COLO829 (cell line): Measurements from ENCODE around the gene LNPEP.
A peak's percentile ranks its signal among the peaks of the same experiment; 100 is the strongest.

ENCODE experiments used
- DNase-seq: peaks from one replicate; pipeline ENCODE4 v3.0.0; 2012; ENCODE audit warnings: low spot score

Gene LNPEP

DNA sequence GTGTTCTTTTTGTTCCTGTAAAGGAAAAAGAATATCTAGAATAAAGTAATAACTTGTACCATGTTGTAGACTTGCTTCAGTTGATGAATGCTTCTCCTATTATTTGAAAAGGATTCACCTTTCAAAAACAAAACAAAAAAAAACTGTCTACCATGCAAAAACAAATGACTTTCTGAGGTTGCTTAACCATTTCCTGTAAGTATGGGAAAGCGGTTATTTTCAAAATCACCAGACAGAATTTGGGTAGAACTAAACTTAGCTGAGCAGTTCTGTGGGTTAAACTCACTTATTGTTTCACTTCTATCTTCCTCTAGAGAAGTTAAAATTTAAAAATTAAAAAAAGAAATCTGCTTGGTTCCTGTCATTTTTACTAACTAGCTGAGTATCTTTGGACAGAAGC is 25.2 kb downstream of the LNPEP start:
- DNase-seq: no peak

DNA sequence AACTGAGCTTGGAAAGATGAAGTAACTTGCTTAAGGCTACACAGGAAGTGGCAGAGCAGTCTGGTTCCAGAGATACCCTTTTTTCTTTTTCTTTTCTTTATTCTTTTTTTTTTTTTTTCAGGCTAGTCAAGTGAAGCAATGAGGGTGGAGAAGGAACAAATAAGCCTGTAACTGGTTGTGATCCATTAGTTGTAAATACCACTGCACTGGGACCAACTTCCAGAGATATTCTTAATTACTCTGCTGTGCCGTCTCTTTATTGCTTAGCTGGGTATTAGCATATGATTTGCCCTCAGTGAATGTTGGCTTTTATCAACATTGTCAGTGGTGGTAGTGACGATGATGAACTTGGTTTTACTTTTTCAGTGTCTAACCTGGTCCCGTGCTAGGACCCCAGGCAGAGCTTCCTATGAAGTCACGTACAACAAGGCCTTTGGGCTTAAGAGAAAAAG is 26.7 kb downstream of the LNPEP start:
- no peak for DNase-seq

DNA sequence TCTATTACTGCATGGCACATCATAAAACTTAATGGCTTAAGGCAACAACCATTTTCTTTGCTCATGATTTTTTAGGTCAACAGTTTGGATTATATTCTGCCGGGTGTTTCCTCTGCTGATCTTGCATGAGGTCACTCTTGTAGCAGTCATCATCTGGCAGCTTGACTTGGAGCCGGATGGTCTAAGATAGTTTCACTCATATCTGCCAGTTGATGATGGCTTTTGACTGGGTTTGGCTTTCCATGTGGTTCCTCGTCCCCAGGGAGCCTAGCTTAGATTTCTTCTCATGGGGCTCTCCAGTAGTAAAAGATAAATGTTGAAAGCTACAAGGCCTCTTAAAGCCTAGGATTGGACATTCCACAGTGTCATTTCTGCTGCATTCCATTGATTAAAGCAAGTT is 27.4 kb downstream of the LNPEP start:
- DNase-seq: no peak

GRCh38 chr5:96966801-96967200 is 30.9 kb downstream of the LNPEP start:
- no peak for DNase-seq

DNA sequence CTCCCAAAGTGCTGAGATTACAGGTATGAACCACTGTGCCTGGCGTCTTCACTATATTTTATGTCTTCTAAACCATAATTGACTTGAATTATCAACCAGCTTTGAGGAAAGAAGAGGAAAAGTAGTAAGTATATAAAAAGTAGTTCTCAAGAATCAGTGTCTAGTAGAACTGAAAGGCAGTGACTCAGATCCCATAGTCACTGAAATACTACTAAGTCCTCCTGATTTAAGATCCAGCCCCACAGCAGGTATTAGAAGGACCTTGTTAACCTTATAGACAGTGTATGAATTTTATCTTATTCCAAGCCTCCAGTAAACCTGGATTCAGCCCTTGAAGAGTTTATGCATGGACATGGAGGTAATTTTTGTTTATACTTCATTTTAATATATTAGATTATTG is 31.5 kb downstream of the LNPEP start:
- DNase-seq: no peak

- peak; percentile 23 for DNase-seq
Observed at GRCh38 chr5:96968074-96968473, 32.2 kb downstream of the LNPEP start.

GRCh38 chr5:96968614-96969013 is 32.7 kb downstream of the LNPEP start:
- no peak for DNase-seq

- DNase-seq: no peak
Observed at GRCh38 chr5:96969366-96969765, 33.5 kb downstream of the LNPEP start.

GRCh38 chr5:96972599-96973334 is 36.9 kb downstream of the LNPEP start:
- DNase-seq: no peak

DNA sequence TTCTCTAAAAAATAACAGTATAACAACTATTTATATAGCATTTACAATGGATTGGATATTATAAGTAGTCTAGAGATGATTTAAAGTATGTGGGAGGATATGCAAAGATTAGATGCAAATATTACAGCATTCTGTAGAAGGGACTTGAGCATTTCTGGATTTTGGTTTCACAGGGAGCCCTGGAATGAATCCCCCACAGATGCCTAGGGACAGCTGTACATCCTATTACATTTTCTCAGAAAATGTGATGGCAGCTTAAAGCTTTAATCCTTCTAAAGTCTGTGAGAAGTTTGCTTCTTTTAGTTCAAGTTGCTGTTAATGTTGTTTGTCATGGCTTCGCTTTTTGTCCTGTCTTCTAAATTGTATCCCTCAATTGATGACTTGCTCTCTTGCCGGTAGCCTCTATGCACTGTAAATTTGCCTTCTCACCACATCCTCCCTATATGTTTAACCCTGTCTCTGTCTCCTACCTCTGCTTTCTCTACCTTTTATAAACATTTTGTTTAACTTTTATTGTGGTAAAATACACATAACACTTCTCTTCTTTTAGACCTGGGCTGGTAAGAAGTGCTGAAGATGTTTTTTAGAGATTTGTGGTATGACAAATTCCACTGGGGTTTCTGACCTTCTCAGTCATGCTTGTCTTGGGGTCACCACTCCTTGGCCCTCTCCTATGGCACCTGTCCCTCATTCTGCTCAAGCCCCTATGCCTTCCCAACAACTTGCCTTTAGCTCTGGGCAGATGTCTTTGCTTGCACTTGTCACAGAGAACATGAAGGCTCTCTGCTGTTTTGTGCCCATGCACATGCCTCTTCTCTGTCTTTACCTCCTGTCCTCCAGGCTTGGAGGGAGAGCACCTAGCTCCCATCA is 37.9 kb downstream of the LNPEP start:
- DNase-seq: no peak

DNA sequence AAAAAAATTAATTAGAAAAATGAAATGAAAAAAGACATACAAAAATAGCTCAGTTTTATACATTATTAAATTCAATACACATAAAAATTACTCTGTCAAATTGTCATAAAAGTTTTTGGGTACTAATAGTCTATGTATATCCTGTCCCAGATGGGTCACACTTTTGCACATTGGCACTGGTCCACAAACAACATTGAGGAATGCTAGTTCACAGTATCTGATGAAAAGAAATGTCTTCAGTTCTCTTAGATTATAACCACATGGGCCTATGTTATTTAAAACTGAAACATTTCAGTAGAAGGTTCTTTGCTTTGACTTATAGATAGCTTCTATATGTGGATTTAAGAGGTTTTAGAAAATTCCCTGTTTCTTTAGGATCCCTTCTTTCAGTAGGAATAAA is 39.8 kb downstream of the LNPEP start:
- no peak for DNase-seq

DNA sequence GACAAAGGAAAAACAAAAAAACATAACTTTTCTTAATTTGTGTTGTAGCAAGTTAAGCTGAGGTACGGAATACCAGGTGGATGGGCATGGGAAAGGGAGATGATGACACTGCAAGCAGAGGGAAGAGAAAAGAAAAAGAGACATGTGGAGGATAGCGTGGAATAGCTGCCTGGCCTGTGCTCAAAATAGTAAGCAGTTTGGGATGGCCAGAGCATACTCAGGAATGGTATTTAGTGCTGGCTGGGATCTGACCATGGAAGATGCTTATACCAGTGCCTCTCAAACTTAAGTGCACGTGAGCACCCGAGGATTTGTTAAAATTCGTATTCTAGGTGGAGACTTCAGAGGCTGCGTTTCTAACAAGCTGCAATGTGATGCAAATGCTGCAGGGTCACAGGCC is 41.3 kb downstream of the LNPEP start:
- no peak for DNase-seq

GRCh38 chr5:96978812-96979449 is 43.1 kb downstream of the LNPEP start:
- no peak for DNase-seq

- DNase-seq: no peak
Observed at GRCh38 chr5:96984506-96985192, 48.8 kb downstream of the LNPEP start.

- no peak for DNase-seq
Observed at GRCh38 chr5:96986450-96986849, 50.6 kb downstream of the LNPEP start.

DNA sequence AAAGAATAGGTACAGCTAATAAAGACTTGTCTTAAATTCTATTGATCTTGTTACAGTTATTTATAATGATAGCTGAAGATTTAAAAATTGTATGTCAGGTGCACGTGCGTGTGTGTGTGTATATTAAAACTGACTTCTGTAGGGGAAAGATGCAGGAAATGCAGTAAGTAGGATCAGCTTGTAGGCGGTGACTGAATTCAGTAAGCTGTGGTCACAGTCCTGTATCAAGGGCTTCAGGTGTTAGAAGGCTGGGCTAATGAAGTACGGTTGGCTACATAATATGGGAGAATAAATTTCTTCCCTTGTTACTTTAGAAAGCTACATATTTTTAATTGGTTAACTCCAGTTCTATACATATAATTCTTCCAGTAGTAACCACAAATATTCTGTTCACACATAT is 54.2 kb downstream of the LNPEP start:
- no peak for DNase-seq

DNA sequence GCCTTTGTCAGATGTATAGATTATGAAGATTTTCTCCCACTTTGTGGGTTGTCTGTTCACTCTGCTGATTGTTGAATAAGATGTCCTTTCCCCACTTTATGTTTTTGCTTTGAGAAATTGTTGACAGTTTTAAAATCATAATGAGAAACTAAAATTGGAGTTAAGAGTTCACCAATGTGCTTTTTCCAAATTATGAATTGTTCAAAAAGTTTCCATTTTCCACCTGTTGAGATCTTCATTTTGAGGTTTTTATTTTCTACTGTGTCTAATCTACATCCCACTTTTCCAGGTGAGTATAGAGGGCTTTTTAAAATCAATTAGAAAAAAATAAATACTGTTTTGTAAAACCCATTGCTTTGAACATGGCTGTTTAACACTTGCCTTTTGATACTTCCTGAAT is 55.8 kb downstream of the LNPEP start:
- no peak for DNase-seq

DNA sequence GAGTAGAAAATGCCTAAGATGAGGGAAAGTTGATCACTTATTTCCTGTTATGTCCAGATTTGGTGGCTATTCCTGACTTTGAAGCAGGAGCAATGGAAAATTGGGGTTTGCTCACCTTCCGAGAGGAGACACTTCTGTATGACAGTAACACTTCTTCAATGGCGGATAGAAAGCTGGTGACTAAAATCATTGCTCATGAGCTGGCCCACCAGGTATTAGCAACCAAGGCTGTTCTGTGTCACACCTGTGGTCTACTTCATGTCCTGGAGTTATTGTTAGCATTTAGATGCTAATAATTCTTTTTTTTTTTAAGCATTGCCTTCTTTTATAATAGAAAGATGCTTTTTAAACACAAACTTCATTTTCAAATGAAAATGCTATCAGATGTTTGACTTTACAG is 57.9 kb downstream of the LNPEP start:
- DNase-seq: no peak

GRCh38 chr5:96994493-96994892 is 58.6 kb downstream of the LNPEP start:
- peak; percentile 8 for DNase-seq

- no peak for DNase-seq
Observed at GRCh38 chr5:96995419-96995818, 59.5 kb downstream of the LNPEP start.

DNA sequence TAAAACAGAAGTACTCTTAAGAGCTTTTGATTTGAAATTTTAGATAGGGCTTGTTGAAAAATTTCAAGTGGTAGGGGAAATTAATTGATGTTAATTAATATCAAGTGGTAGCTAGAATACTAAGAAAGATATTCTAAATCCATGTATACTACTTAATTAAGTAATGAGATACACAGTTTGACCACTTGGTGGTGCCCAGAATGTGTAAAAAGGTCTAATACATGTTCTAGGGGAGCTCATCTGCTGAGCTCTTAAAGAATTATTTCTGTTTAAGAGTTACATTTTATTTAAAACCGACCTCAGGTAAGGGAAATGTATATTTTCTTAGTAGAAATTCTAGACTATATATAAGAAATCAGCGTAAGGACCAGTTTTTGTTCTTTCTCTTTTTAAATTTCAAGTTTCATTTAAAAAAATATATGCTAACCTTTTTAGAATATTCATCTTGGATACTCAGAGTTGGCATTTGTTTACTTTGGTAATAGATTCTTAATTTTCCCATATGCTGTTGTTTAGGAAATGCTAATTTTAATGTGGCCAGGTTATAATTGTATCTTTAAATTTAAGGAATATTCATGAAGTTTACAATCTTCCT is 61.5 kb downstream of the LNPEP start:
- DNase-seq: peak; percentile 10

GRCh38 chr5:96999856-97000255 is 64.0 kb downstream of the LNPEP start:
- DNase-seq: no peak
